CD4-positive, alpha-beta T cell treated with Interleukin-17A for 1 hour (primary cell): Measurements from ENCODE around the gene FOXP1.

ENCODE experiments used
- DNase-seq: peaks from one replicate; pipeline ENCODE4 v3.0.0-alpha.2; 2020

FOXP1 gene

DNA sequence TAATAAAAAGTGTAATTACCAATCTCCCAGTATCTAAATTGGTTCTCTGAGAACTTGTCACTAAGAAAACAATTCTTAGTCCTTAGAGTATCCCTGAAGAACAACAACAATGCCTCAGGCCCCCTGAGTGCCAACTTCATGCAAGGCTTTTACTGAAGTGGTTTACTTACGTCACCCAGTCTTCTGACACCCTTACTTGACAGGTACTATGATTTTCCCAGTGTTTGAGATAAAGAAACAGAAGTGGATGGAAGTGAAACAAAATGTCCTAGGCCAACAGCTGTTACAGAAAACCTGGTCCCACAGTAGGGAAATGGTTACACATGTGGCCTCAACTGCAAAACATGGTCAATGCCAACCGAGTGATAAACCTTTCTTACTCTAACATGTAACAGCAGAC lies 331.1 kb downstream of the FOXP1 start:
- DNase-seq = no peak

DNA sequence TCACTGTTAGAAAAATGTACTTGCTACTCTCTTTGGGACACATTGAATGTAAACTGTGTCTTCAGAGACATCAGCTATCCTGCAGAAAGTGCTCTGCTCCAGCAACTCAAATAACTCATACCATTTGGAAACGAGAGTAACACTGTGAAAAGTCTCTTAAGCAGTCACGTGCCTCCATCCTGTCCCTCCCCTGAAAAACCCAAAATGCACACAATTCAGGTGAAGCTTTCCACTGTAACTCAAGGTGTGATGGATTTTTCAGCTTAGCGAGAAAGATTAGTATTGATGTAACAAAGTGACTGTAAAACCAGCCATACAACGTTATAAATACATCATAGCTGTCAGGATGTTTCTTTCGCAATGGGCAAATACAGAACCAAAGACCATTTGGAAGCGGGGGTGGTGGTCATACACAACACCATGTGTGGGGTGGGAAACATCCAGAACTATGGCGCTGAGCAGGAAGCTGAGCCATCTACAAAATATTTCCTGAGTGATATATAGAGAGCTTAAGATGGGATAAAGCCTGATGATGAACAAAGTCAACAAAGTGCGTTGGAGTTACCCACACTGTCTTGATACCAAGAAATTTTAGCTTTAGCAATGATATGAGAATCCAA lies 332.3 kb downstream of the FOXP1 start:
- no peak for DNase-seq

DNA sequence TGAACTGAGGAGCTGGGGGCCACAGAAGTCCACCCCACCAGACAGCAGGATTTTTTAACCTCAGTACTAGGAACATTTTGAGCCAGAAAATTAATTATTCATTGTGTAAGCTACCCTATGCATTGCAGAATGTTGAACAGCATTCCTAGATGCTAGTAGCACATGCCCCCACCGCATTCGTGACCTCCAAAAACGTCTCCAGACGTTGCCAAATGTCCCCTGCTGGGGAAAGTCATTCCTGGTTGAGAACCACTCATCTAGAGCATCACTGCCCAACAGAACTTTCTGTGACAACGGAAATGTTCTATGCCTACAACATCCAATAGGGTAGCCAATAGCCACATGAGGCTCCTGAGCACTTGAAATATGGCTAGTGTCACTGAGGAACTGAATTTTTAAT lies 333.5 kb downstream of the FOXP1 start:
- no peak for DNase-seq

DNA sequence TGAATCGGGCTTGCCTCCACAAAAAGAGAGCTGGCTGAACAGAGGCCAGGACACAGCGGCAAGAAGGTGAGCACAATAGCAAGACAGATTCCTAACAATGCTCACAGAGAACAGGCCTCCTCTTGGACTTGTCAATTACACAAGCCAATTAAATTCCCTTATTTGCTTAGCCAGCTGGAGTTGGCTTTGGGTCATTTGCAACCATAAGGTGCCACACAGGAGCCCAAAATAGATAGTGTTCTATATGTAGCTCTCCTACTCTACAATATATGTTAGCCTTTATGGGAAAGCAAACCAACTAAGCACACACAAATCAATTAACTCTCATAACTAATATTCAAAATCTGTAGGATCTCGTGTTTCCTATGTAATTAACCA lies 335.6 kb downstream of the FOXP1 start:
- DNase-seq = no peak

DNA sequence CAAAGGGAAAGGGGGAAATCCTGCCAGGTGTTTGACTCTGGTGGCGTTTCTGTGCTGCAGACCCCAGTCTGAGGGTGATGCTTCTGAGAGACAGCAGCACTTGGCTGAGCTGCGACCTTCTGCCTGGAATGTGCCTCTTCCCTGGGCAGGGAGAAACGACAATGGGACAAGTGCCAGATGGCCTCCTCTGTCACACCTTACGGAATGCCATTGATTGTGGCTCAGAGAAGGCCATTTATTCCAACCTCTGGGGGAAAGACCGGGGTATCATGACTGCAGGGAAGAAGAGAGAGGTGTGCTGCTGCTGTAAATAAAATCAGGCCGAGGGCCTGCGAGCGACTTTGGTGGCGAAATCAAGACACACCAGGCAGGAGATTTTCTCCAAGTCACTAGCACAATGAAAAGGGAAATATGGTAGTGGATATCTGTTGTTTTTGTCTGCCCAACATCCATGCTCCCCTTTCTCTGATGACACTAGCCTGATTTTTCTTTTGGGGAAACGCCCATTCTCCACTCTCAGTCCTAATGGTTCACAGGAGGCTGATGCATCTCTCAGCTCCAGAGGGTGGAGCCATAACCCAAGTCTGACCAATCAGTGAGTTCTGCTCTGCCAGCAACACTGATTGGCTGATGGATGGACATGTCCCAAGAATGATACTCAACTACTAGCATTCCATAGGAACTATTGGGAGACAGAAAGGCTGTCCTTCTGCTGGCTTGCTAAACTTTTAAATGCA lies 336.1 kb downstream of the FOXP1 start:
- DNase-seq = peak; percentile 9

DNA sequence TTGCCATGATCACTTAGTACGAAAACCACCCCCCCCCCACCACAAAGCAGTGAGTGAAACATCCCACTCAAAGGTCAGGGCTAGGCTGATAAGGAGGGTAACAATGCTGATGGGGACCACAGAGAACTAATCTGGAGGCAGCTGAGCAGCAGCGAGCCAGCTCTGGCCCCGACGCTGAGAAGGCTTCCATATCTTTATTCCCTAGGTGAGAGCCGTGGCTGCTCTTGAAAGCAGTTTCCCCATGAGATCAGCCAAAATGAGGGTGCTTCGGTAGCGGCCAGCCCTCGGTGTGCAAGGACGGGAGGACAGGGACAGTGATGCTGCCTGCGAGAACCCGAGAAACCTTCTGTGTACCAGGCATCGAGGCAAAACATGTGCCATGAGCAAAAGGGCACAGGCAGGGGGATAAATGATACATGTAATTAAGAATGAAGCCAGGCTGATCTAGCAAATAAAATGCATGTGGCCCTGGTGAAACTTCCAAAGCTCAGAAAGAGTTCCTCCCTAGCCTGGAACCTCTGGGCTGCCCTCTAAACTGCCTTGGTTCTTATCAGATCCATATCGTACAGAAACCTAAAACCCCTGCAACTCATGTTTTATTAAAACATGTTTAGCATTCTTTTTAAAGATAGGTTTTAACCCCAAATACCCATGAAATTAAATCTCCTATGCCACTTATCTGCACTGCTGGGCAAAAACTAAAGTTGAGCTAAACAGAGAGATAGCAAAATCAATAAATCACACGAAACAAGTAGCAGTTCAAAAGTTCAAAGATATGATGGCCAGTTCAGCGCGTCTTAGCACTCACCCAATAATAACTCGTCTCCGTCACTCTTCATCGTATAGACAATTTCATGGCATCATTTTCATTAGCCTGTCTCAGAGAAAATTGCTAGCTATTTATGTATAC lies 337.3 kb downstream of the FOXP1 start:
- DNase-seq = no peak

DNA sequence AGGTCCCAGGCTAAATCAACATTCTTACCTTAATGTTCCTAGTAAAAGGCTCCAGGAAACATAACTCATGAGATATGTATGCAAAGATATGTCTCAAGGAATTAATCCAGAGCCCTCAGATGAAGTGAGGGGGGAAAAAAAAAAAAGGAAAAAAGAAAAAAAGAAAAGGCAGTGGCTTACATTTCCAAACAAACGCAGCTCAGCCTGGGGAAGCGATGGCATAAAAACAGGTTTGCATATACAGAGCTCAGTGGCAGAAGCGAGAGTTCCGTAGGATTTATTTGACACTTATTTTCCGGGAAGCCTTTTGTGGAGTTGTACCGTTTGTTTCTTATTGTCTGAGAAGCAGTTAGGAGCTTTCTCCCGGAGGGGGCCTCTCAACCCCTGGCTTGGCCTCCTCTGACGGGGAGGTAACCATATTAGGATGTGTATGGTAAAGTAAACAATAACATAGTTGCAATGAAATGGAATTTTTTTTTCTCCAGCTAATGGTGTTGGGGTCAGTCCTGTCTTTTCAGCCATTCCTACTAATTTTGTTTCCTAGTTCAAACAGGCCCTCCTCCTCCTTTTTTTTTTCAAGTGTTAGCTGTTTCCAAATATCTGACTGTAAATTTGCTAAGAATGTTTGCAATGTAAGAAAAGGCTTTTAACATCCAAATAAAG lies 338.6 kb downstream of the FOXP1 start:
- DNase-seq = no peak

DNA sequence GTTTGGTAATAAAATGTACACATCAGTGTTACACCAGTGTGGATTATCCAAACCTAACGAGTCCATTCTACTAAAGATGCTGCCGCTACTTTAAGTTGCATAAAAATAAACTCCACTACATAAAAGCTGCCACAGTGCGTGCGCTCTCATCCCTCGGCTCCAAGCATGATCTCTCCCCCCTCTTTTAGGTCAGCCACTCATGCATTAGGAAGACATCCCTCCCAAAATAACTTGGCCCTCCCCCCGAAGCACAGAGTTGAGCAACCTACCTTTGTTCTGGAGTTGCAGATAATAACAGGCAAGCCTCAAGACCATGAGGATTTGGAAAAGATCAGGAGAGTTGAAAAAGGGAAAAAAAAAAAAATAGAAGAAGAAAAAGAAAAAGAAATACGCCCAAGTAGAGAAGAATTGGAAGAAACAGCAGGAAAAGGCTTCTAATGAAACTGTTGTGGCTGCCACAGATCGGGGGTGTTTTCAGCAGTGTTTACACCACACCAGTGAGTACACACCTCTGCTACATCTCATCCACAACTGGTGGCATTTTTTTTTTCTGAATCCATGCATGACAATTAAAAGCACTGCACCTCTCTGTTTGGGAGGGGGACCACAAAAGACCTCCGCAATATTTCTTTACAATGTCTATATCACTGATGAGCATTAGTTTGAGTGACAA lies 339.2 kb downstream of the FOXP1 start:
- DNase-seq = no peak

DNA sequence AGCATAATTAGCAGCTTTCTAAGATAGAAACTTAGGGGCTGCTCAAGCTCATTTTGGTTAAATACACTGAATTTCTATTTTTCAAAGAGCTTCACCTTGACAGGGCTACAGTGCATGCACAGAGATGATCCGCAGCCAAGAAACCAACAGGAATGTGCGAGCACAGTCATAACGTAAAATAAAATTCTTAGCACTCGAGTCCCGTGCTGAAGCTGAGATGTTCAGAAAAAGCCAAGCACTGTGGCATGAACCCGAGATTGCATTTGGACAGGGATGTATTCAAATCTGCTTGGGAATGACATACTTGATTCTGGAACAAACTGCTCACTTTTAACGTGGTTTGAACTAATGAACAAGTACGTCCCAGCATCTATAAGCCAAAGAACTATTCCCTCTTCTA lies 340.3 kb downstream of the FOXP1 start:
- no peak for DNase-seq

DNA sequence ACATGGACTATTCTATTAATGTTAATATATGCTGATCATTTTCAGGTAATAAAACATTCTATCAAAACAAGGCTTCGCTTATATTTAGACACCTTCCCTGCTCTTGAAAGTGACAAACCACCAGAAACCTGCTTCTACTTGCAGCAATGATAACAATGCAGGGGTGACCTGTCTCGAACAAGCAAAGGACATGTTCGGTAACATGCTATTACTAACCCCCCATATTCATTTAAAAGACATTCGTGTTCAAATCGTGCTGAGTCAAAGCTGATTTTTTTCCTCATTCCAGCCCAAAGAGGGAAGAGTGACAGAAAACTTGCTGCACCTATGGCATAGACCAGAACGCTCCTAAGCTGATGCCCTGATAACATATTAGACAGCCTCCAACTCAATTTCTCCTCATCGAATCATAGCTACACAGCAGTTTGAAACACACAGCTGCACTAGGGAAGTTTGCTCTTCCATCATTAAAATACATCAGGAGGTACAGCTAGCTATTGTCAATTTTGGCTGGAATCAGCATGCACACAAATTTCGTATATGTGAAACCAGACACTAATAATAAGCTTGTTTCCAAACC lies 341.5 kb downstream of the FOXP1 start:
- no peak for DNase-seq

DNA sequence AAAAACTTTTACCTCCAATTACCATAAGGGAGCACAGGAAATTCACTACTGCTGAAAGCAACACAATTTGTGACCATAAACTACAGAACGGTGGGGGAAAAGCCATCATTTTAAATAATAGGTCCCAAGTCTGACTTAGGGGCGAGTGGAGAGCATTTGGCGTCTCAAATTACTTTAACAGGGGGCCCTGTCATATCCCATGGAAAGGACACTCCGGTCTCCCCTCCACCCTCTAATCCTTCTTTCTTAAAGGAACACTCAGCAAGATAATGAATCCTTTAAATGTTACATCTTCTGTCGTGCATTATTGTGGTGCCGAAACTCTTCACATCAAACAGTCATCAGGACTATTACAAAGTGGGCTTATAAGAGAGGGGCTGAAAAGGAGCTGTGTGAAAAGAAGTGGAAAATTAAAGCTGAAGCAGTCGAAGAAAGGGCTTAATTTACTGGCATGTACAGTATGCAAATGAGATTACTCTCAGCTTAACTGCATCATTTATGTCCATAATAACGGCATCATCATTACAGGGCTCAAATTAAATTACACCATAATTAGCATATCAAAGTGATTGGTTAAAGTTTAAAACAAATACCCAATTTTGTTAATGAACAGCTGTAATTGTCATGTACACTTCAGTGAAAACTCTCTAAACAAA lies 342.2 kb downstream of the FOXP1 start:
- no peak for DNase-seq

DNA sequence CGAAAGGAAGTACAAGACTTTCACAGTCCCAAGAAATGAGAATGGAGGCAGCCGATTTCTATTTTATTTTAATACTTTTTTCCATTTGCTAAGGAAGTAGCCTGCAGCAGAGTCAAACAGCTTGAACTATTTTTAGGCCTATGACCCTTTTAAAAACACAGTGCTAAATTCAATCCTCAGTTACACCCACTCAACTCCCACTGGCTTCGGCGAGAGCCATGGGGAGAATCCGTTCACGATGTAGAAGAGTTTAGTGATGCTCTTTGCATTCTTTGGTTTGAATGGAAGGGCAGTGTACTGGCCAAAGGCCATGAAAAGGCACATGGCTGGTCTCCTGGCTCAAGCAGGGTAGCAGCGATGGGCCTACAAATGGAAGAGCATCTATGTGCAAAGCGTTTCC lies 343.5 kb downstream of the FOXP1 start:
- DNase-seq = no peak

DNA sequence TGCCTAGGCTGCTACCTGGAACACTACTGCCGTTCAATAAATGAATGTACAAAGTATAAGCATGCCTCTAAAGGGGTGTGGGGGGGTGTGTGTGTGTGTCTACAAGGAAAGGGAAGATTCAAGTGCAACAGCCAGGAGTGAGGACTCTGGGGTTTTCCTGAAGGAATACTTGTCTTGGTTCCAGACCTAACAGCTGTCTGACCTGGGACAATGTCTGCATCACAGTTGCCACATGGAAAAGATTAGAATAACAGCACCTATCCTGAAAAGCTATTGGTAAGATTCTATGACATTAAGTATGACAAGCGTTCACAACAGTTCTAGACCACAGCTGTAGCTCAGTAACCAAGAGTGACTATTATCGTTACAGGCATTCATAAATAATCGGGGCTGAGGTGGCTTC lies 345.2 kb downstream of the FOXP1 start:
- no peak for DNase-seq

DNA sequence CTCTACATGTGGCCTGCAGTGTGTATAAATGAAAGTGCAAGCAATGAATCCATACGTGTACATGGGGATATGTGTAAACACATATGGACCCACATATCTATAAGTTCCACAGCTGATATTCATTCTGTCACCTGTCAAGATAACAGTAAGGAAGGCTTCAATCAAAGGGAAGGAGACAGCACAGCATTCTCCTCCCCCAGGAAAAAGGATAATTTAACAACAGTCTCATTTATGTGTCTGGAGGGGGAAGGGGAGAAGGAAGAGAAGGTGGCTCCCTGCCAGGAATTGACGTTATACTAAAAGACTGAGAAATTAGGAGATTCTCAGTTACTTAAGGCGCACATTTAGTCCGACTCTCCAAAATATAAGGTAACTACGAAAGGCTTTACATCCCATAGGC lies 345.9 kb downstream of the FOXP1 start:
- DNase-seq = no peak

DNA sequence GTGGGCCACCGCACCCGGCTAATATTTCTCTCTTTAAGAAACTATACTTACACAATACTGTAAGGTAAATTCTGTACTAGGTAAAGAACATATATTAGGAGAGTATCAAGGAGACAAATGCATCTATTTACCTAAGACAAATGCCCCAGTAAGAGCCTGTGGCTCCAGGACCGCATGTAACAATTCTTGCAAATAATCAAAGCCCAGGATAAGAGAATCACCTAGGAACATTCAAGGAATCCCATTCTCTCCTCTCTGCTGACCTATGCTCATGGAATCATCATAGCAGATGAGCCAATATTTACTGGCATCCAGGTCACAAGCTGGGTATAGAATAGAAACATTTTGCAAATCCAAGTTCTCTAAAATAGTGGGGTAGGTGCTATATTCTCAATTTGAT lies 347.7 kb downstream of the FOXP1 start:
- no peak for DNase-seq

DNA sequence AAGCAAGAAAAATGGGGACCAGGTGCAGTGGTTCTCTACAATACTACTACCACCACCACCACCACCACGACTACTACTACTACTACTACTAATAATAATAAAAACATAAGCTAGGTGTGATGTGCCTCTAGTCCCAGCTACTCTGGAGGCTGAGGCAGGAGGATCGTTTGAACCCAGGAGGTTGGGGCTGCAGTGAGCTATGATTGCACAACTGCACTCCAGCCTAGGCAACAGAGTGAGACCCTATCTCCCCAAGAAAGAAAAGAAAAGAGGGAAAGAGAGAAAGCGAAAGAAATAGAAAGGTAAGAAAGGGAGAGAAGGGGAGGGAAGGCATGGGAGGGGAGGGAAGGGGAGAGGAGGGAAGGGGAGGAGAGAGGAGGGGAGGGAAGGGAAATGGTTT lies 350.6 kb downstream of the FOXP1 start:
- DNase-seq = no peak

DNA sequence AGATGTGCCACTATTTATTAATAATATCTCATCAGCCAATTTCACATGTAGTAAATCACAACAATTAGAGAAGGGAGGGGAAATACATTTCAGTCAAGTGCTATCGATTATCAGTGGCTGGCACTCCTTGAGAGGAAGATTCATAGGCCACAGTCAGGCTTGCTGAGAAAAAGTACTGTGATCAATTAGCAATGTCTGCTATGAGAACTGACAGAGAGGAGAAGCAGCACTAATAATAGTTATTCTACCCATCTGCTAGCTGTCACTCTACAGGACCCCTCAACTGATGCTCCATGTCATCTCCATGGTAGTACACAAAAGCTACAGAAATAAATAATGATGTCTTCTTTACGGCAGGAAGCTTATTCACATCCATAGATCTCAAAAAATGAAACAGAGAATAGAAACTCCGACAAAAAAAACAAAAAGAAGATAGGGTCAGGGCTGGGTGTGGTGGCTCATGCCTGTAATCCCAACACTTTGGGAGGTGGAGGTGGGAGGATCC lies 351.3 kb downstream of the FOXP1 start:
- DNase-seq = no peak

DNA sequence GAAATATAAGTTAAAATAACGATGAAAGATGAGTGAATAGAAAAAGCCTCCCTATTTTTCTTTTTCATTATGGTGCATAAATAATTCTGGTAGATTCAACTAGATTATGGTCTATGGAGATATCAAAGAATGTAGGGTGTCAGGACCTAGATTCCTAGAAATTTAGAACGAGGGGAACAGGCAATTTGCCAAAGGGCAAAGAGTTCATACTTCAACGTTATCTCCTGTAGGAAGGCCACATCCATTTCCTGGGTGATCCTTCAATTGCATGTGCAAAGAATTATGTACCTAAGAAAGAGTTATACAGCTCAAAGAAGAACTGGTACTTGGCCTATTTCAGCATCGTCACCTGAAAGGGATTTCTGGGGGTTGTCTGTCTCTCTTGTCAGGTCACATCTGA lies 351.8 kb downstream of the FOXP1 start:
- no peak for DNase-seq

DNA sequence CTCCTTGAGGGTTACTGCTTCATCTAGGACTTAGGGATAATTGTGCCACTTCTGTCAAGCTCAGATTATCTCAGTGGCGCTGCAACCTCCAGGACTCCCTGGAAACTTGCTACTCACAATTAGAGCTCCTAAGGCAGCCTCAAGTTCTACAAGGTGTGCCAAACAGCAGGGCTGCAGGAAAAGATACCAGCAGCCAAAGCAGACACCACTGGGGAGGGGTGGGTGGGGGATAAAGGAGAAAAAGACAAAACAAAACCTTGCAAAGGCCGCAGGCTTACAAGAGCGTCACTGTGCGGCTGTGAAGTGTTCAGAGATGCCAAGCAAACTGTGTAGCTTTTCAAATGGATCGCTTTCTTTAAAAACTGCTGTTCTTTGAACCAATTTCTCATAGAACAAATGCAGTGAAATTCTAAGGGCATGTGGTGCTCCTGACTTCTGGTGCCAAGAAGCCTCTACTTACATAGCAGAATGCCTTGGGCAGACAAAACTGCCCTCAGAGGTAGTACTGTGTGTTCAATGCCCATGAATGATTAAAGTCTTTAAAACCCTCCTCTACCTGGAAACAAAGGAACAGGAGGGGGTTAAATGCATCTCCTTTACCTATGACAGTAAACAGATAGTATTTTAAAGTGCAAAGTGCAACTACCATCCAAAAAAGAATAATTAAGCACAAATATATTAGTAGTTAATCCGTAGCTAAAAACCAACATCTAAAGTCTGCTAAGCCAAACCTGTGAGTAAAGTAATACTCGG lies 353.4 kb downstream of the FOXP1 start:
- no peak for DNase-seq

DNA sequence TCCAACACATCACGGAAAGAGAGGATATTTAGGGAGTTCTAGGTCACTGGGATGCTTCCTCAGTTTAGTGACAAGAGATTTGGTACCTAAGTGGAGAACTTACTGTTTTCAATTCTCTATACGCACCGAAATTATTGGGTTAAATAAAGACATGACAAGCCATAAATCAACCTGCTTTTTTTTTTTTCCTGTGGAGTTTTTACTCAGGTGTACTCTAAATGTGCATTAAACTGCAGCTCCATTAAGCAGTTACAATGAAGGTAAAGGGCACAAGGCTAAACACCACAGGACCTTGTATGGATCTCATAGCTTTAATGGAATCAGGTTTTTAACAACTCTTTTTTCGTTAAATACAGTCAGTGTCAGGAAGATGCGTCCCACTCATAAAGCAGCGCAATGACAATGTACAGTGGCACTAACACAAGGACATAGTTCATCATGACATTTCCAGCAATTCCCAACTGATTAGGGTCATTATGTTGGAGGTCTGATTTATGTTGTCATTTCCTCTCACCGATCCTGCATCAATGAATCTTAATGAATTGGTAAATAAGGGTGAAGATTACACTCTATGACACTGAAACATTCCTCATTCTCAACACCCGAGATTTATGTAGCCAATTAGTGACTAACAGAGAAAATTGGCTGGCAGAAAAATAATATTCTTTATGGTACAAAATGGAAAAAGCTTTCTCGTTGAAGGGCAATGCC lies 355.2 kb downstream of the FOXP1 start:
- no peak for DNase-seq
